ENCODE data around the gene SLAMF6.

SLAMF6 gene

DNA sequence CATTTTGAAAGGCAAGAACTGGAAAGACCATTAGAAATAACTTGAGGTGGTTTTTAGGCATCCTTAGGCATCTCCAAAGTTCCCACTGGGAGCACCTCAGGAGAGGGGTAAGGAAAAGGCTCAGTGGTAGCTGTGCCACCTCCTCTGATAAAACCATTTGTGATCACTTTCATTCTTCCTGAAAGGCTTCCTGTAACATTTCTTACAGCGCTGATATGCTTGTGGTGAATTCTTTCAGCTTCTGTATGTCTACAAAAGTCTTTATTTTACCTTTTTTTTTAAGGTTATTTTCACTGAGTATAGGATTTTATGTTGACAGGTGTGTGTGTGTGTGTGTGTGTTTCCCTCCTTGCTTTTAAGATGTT, 67.9 kb downstream of the SLAMF6 start:
- no peaks in the 10 kb centered on the region for H3K36me3 ChIP-seq (replicated peaks in 1 of 2; ENCODE audit: control insufficient read depth in 2 of 2, insufficient read depth in 2 of 2, low read length in 2 of 2)
- H2BK15ac ChIP-seq (ENCODE audit: low read length): no peak overlapping the region
- no peaks in the 10 kb centered on the region for H3K9me3 ChIP-seq (replicated peaks in 1 of 2; ENCODE audit: control insufficient read depth in 2 of 2, insufficient read depth in 1 of 2, low read depth in 1 of 2, low read length in 2 of 2)
- WGBS, 2 donors (ENCODE audit: extremely low coverage in 2 of 2, insufficient read length in 2 of 2, insufficient replicate concordance in 1 of 2): no CpG with 5 or more reads among the region's 1 CpG
- H3K23ac ChIP-seq (ENCODE audit: low read depth, low read length, poor library complexity): no peak overlapping the region
- H2BK12ac ChIP-seq (ENCODE audit: low read length): no peak overlapping the region
- H3K18ac ChIP-seq (ENCODE audit: low read length): no peak overlapping the region
- no peaks in the 10 kb centered on the region for H3K4me1 ChIP-seq (ENCODE audit: control insufficient read depth in 2 of 2, insufficient read depth in 1 of 2, low read depth in 1 of 2, low read length in 2 of 2)
- no peak overlapping the region for H2BK5ac ChIP-seq (ENCODE audit: low read length)
- H3K4ac ChIP-seq (ENCODE audit: low read length): no peak overlapping the region
- H3K14ac ChIP-seq (ENCODE audit: low read length): no peak overlapping the region
- H3K79me1 ChIP-seq (ENCODE audit: low read depth, low read length): no peaks in the 10 kb centered on the region
- H3K27me3 ChIP-seq (ENCODE audit: control insufficient read depth in 3 of 3, insufficient read depth in 3 of 3, low read depth in 1 of 3, low read length in 3 of 3): no peaks in the 10 kb centered on the region
- no peak overlapping the region for H4K8ac ChIP-seq (ENCODE audit: low read depth, low read length)
- H3K4me3 ChIP-seq (ENCODE audit: low read length in 2 of 2): no peak overlapping the region
- no peak overlapping the region for H2AK5ac ChIP-seq (ENCODE audit: low read depth, low read length)
- no peak overlapping the region for H3K9ac ChIP-seq (ENCODE audit: low read depth, low read length, poor library complexity)
- DNase-seq (ENCODE audit: low spot score): no peak
- no peak overlapping the region for H3K27ac ChIP-seq (replicated peaks; ENCODE audit: low read length)
- H2BK120ac ChIP-seq (ENCODE audit: low read depth, low read length): no peak overlapping the region
- no peak overlapping the region for H2AFZ ChIP-seq (ENCODE audit: low read length)
- no peak overlapping the region for H4K91ac ChIP-seq (ENCODE audit: low read depth, low read length, poor library complexity)
- no peak overlapping the region for H3K4me2 ChIP-seq (ENCODE audit: insufficient read depth, low read length, poor library complexity, severe bottlenecking)

DNA sequence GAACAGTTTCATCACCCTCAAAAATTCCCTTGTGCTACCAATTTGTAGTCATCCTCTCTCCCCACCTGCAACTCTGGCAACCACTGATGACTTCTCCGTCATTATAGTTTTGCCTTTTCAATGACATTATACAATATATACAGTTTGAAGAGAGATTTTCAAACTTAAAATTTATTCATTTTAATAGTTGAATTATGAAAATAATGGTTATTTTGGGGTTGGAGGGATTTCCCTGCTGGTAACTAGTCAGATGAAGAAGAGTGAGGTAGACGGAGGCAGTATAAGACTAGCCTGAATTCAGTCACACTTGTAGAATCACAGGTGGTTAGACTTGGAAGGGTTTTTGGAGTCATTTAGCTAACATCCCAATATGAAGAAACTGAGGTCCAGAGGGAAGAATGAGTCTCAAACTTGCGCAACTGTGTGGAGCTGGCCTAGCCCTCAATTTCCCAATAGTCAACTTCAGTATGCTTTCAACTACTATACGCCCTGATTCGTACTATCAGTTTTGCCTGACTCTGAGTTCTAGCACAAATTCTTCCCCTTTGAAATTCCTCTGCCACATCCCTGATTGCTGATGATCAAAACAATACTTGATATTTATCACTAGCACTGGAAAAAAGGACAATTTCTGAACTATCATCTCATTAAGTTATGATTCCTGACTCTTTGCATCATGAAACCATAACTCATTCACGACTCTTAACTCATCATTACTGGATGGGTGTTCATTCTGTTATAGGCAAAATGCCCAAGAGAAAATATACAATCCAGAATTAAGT, 68.5 kb downstream of the SLAMF6 start:
- H2BK120ac ChIP-seq (ENCODE audit: low read depth, low read length): no peak overlapping the region
- H3K36me3 ChIP-seq (replicated peaks in 1 of 2; ENCODE audit: control insufficient read depth in 2 of 2, insufficient read depth in 2 of 2, low read length in 2 of 2): no peaks in the 10 kb centered on the region
- no peak overlapping the region for H3K23ac ChIP-seq (ENCODE audit: low read depth, low read length, poor library complexity)
- no peak overlapping the region for H2AFZ ChIP-seq (ENCODE audit: low read length)
- no peak overlapping the region for H3K9ac ChIP-seq (ENCODE audit: low read depth, low read length, poor library complexity)
- no peak overlapping the region for H3K4me3 ChIP-seq (ENCODE audit: low read length in 2 of 2)
- H2AK5ac ChIP-seq (ENCODE audit: low read depth, low read length): no peak overlapping the region
- H3K4ac ChIP-seq (ENCODE audit: low read length): no peak overlapping the region
- H2BK12ac ChIP-seq (ENCODE audit: low read length): no peak overlapping the region
- no peak overlapping the region for H3K4me2 ChIP-seq (ENCODE audit: insufficient read depth, low read length, poor library complexity, severe bottlenecking)
- H2BK5ac ChIP-seq (ENCODE audit: low read length): no peak overlapping the region
- H3K4me1 ChIP-seq (ENCODE audit: control insufficient read depth in 2 of 2, insufficient read depth in 1 of 2, low read depth in 1 of 2, low read length in 2 of 2): no peaks in the 10 kb centered on the region
- no CpG with 5 or more reads among the region's 6 CpGs for WGBS, 2 donors (ENCODE audit: extremely low coverage in 2 of 2, insufficient read length in 2 of 2, insufficient replicate concordance in 1 of 2)
- no peak overlapping the region for H2BK15ac ChIP-seq (ENCODE audit: low read length)
- no peaks in the 10 kb centered on the region for H3K27me3 ChIP-seq (ENCODE audit: control insufficient read depth in 3 of 3, insufficient read depth in 3 of 3, low read depth in 1 of 3, low read length in 3 of 3)
- no peak overlapping the region for H3K14ac ChIP-seq (ENCODE audit: low read length)
- H4K8ac ChIP-seq (ENCODE audit: low read depth, low read length): no peak overlapping the region
- DNase-seq (ENCODE audit: low spot score): no peak
- no peaks in the 10 kb centered on the region for H3K9me3 ChIP-seq (replicated peaks in 1 of 2; ENCODE audit: control insufficient read depth in 2 of 2, insufficient read depth in 1 of 2, low read depth in 1 of 2, low read length in 2 of 2)
- no peak overlapping the region for H3K18ac ChIP-seq (ENCODE audit: low read length)
- no peak overlapping the region for H4K91ac ChIP-seq (ENCODE audit: low read depth, low read length, poor library complexity)
- H3K27ac ChIP-seq (replicated peaks; ENCODE audit: low read length): no peak overlapping the region
- no peaks in the 10 kb centered on the region for H3K79me1 ChIP-seq (ENCODE audit: low read depth, low read length)

DNA sequence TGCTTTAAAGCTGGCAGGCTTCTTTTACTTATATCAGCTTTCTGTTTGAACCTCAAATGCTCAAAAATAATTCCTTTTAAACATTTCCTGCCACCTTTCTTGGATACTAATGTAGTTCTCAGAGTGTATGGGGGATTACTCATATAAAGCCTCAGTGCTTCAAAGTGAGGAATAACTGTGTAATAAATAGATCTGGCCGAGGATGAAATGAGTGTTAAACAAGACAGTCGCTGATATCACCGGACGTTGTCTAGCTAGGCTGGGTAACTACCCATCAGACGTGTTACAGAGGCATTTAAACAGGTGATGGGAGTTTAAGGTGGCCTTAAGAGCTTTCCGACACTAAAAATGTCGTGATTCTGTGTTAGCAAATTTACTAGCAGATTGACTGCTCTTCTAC, 69.6 kb downstream of the SLAMF6 start:
- no peak overlapping the region for H3K4ac ChIP-seq (ENCODE audit: low read length)
- no CpG with 5 or more reads among the region's 7 CpGs for WGBS, 2 donors (ENCODE audit: extremely low coverage in 2 of 2, insufficient read length in 2 of 2, insufficient replicate concordance in 1 of 2)

DNA sequence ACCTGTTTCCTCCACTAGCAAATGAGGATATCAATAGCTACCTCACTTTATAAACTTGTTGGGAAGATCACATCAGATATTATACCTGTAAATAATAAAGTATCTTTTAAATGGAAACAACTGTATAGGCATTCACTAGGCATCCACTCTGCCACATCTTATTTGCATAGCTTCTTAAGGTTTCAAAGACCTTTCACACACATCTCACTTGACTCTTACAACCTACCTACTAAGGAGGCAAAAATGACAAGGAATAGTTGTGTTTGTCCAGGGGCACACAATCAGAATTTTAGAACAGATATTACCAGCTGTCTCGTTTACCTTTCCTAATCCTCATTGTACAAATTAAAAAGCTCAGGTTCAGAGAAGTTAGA, 71.2 kb downstream of the SLAMF6 start:
- no peak overlapping the region for H3K18ac ChIP-seq (ENCODE audit: low read length)
- H3K4ac ChIP-seq (ENCODE audit: low read length): no peak overlapping the region
- no peak overlapping the region for H2BK120ac ChIP-seq (ENCODE audit: low read depth, low read length)
- WGBS, 2 donors (ENCODE audit: extremely low coverage in 2 of 2, insufficient read length in 2 of 2, insufficient replicate concordance in 1 of 2): no CpG with 5 or more reads among the region's 1 CpG
- H2AFZ ChIP-seq (ENCODE audit: low read length): no peak overlapping the region
- no peak for DNase-seq (ENCODE audit: low spot score)
- H3K4me3 ChIP-seq (ENCODE audit: low read length in 2 of 2): no peak overlapping the region
- H3K27ac ChIP-seq (replicated peaks; ENCODE audit: low read length): no peak overlapping the region
- no peak overlapping the region for H2BK12ac ChIP-seq (ENCODE audit: low read length)
- H3K27me3 ChIP-seq (ENCODE audit: control insufficient read depth in 3 of 3, insufficient read depth in 3 of 3, low read depth in 1 of 3, low read length in 3 of 3): no peaks in the 10 kb centered on the region
- no peak overlapping the region for H2BK15ac ChIP-seq (ENCODE audit: low read length)
- H4K91ac ChIP-seq (ENCODE audit: low read depth, low read length, poor library complexity): no peak overlapping the region
- H3K79me1 ChIP-seq (ENCODE audit: low read depth, low read length): no peaks in the 10 kb centered on the region
- H3K4me1 ChIP-seq (ENCODE audit: control insufficient read depth in 2 of 2, insufficient read depth in 1 of 2, low read depth in 1 of 2, low read length in 2 of 2): no peaks in the 10 kb centered on the region
- H3K36me3 ChIP-seq (replicated peaks in 1 of 2; ENCODE audit: control insufficient read depth in 2 of 2, insufficient read depth in 2 of 2, low read length in 2 of 2): no peaks in the 10 kb centered on the region
- no peak overlapping the region for H4K8ac ChIP-seq (ENCODE audit: low read depth, low read length)
- no peak overlapping the region for H3K9ac ChIP-seq (ENCODE audit: low read depth, low read length, poor library complexity)
- no peak overlapping the region for H3K23ac ChIP-seq (ENCODE audit: low read depth, low read length, poor library complexity)
- no peak overlapping the region for H2BK5ac ChIP-seq (ENCODE audit: low read length)
- no peak overlapping the region for H2AK5ac ChIP-seq (ENCODE audit: low read depth, low read length)
- H3K4me2 ChIP-seq (ENCODE audit: insufficient read depth, low read length, poor library complexity, severe bottlenecking): no peak overlapping the region
- H3K9me3 ChIP-seq (replicated peaks in 1 of 2; ENCODE audit: control insufficient read depth in 2 of 2, insufficient read depth in 1 of 2, low read depth in 1 of 2, low read length in 2 of 2): no peaks in the 10 kb centered on the region
- no peak overlapping the region for H3K14ac ChIP-seq (ENCODE audit: low read length)

More for the DNA sequence above, 69.6 kb downstream of the SLAMF6 start:
- Histone ChIP-seq H3K23ac (ENCODE audit: low read depth, low read length, poor library complexity) (no peak overlapping the region), H3K27ac (replicated peaks; ENCODE audit: low read length) (no peak overlapping the region), H3K36me3 (replicated peaks in 1 of 2; ENCODE audit: control insufficient read depth in 2 of 2, insufficient read depth in 2 of 2, low read length in 2 of 2) (no peaks in the 10 kb centered on the region), H2BK5ac (ENCODE audit: low read length) (no peak overlapping the region), H2AK5ac (ENCODE audit: low read depth, low read length) (no peak overlapping the region), H2BK12ac (ENCODE audit: low read length) (no peak overlapping the region), H2AFZ (ENCODE audit: low read length) (no peak overlapping the region), H4K91ac (ENCODE audit: low read depth, low read length, poor library complexity) (no peak overlapping the region), H3K14ac (ENCODE audit: low read length) (no peak overlapping the region), H4K8ac (ENCODE audit: low read depth, low read length) (no peak overlapping the region), H3K79me1 (ENCODE audit: low read depth, low read length) (no peaks in the 10 kb centered on the region), H2BK120ac (ENCODE audit: low read depth, low read length) (no peak overlapping the region), H3K4me2 (ENCODE audit: insufficient read depth, low read length, poor library complexity, severe bottlenecking) (no peak overlapping the region), H3K9ac (ENCODE audit: low read depth, low read length, poor library complexity) (no peak overlapping the region), H3K4me3 (ENCODE audit: low read length in 2 of 2) (no peak overlapping the region), H3K27me3 (ENCODE audit: control insufficient read depth in 3 of 3, insufficient read depth in 3 of 3, low read depth in 1 of 3, low read length in 3 of 3) (no peaks in the 10 kb centered on the region), H3K9me3 (replicated peaks in 1 of 2; ENCODE audit: control insufficient read depth in 2 of 2, insufficient read depth in 1 of 2, low read depth in 1 of 2, low read length in 2 of 2) (no peaks in the 10 kb centered on the region), H3K18ac (ENCODE audit: low read length) (no peak overlapping the region), H3K4me1 (ENCODE audit: control insufficient read depth in 2 of 2, insufficient read depth in 1 of 2, low read depth in 1 of 2, low read length in 2 of 2) (no peaks in the 10 kb centered on the region), H2BK15ac (ENCODE audit: low read length) (no peak overlapping the region)
- no peak for DNase-seq (ENCODE audit: low spot score)

Data from neuronal stem cell (in vitro differentiated cells).